ELR (cell line): ENCODE data around the gene CFAP92.
A peak's percentile ranks its signal among the peaks of the same experiment; 100 is the strongest.

ENCODE experiments used
- DNase-seq: peaks from one replicate; pipeline ENCODE4 v3.0.0-alpha.2; 2015; ENCODE audit warnings: low read depth

The CFAP92 gene

DNA sequence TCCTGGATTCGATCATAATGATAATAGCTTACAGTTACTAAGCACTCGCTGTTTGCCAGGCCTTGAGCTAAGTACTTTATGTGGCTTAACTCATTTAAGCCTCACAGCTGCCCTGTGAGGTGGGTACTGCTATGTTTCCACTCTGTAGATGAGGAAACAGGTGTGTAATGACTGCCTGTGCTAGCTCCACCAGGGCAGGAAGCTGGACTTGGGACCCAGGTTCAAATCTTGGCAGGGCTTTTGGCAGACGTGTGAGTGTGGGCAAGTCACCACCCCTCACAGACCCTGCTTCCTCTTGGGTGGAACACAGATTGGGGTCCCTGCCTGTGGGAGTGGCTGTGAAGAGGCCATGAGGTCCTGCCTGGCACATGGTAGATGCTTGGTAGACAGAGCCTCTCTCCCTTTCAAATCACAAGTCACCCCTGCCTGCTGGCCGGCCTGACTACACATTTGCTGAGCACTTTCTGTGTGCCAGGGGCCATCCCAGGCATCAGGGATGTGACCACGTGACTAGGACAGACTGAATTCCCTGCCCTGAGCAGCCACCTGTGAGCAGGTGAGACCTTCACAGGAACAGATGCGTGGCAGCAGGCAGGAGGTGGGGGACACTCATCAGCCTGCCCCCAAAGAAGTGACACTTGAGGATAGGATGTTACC lies 10.9 kb upstream of the CFAP92 start:
- no peak for DNase-seq

DNA sequence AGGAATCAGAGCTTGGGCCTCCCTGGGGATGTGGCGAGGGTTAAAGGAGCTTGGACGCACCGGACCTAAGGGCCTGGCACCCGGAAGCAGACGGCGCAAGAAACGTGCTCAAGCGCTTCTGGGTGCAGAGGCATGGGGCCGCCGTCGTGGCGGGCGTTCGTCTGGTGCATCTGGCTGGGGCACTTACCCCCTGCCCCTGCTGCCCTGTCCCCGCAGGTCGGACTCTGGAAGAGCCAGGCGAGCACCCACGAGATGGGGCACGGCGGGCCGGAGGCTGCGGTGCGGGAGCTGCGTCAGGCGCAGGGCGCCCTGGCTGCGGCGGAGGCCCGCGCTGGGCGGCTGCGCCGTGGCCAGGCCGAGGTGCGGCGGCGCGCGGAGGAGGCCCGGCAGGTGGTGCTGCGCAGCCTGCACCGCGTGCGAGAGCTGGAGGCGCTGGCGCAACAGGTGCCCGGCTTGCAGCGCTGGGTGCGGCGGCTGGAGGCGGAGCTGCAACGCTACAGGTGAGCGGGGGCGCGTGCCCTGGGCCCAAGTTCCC lies 9.8 kb upstream of the CFAP92 start:
- no peak for DNase-seq

DNA sequence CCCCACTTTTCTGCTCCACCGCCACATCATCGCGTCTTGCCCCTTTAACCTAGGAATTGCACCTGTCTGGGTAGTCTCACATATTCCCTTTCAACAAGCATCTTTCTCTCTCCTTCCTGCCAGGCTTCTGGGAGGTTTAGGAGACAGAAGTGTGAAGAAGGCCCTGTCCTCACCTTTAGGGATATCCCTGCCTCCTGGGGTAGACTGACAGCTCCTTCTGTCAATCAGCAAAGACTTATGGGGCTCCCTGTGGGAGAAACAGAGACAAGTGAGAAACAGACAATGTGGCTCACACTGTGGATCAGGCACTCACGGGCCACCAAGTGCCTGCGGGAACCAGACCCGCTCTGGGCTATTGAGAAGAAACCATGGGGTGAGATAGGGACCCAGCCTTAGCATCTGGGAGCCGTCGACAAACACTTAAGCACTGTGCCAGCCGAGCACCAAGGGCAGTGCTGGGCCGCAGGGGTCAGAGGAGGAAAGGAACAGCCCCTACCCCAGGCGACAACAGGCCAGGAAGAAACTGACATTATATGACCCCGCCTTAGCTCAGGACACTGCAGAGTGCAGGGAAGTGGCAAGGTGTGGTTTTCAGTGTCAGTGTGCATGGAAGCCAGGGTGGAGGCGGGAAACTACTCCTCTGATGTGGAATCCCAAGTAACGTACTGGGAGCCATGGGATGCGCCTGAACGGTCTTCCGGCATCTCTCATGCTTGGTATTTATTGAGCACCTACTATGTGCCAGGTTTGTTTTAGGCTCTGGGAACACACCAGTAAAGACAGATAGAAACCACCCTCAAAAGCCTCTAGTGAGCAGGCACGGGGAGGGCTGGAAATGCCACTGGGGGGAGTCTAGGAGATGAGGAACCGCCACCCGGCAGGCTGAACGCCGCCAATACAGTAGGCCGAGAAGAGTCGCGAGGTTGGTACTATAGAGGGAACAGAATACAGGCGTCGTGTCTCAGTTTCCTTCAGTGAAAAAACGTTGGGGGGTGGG lies 9.0 kb upstream of the CFAP92 start:
- no peak for DNase-seq

DNA sequence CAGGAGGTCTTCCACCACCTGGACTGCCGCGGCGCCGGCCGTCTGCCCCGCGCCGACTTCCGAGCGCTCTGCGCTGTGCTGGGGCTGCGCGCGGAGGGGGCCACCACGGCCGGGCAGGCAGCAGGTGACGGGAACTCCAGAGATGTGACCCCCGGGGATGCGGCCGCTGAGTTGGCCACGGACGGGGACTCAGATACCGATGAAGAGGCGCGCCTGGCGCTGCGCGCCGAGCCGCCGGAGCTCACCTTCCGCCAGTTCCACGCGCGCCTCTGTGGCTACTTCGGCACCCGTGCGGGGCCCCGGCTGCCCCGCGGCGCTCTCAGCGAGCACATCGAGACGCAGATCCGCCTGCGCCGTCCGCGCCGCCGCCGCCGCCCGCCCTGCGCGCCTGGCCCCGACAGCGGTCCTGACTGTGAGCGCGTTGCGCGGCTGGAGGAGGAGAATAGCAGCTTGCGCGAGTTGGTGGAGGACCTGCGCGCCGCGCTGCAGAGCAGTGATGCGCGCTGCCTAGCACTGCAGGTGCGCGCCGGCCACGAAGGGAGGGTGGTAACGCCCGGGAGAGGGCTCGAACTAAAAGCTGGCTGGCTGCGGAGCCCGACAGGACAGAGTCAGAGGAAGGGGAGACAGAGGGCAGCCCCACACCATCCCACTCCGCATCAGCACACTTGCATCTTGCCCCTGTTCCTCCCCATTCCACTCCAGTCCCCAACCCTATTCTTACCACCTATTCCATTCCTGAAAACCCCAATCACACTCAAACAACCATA lies 8.1 kb upstream of the CFAP92 start:
- peak; percentile 27 for DNase-seq

DNA sequence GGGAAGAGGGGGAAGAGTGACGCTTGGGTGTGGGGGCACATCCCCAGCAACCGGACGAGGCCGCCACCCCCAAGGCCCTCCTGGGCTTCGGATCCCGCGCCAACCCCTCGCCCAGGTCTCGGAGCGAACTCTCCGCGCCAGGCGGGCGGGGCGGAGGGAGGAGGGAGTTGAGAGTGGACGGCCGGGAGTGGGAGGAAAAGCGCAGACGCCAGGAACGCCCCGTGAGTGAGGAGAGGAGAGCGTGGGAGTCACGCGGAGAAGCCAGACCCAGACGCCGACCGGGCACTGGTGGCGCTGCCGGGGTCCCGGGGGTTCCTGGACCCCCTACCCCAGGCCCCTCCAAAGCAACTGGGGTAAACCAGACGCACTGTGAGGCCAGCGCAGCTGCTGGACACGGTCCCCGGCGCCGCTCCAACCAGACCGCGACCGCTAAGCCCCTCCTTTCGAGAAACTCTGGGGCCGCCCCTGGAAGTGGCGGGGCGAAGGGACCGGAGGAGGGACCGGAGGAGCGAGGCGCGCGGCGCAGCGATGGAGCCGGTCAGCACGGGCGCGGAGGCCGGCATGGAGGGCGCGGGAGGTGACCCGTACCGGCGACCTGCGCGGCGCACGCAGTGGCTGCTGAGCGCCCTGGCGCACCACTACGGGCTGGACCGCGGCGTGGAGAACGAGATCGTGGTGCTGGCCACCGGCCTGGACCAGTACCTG lies 7.4 kb upstream of the CFAP92 start, which contains the start of gene EFCC1:
Gene EFCC1, plus strand, starts transcription at position 204 of the 705 bp plus-strand sequence. Its CDS starts 325 bp downstream, at position 529.
- peak; percentile 17 for DNase-seq

DNA sequence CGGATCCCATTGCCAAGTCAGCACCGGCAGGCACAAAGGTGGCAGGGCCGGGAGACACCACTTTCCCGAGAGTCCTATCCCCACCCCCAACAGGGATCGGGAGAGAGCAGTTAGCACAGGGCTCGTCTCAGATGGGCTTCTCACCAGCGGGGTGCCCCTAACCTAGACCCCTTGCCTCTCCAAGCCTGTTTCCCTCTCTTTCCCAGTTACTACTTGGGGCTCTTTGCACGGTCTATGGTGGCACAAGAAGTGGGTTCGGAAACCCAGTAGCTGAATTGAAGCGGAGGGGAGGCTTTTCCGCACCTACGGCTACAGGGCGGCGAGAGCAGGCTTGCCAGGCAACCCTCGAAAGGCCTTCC lies 6.8 kb upstream of the CFAP92 start:
- DNase-seq: no peak

DNA sequence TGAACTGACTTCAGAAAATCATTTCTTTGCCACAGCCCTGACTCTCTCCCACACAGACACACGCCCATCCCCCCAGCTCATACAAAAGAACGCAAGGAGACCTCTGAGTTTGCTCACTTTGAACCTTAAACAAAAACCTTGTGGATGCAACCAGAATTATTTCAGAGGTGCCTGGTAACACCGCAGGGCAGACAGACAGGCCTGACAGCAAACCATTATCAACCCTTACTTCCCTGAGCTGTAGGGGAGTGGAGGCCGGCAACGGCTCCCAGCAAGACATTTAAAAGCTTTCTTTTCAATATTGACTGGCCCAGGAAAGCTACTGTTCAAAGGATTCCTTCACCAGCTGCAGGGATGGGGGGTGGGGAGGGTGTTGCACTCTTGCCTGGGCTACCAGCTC lies 5.2 kb upstream of the CFAP92 start:
- no peak for DNase-seq

DNA sequence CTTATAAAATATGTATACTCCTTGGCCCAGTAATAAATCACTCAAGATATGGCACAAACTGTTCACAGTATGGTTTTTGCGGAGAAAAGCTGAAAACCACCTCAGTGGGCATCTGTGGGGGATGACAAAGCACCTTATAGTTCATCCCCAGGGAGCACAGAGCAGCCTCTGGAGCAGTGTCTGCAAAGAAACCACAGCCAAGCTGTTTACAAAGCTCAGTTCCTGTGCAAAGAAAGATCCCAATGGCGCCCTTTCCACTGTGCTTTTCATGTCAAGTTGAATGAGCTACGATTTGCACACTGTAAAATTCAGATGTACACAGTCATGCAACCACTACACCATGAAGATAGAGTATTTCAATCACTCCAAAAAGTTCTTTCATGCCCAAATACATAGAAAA lies 4.7 kb upstream of the CFAP92 start:
- no peak for DNase-seq

DNA sequence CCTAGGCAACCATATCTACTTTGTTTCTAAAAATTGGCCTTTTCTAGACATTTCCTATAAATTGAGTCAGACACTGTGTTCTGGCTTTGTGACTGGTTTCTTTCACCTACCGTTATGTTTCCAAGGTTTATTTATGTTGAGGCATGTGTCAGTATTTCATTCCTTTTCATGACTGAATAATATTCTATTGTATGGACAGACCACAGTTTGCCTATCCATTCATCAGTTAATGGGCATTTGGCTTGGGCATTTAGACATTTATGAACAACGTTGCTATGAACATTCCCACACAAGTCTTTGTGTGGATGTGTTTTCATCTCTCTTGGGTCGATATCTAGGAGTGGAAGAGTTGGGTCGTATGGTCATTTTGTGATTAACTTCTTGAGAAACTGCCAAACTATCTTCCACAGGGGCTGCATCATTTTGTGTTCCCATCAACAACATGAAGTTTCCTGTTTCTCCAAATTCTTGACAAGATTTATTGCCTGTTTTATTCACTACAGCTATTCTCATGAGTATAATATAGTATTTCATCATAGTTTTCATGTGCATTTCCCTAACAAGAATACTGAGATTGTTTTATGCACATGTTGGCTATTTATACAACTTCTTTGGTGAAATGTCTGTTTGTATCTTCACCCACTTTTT lies 3.7 kb upstream of the CFAP92 start:
- no peak for DNase-seq

DNA sequence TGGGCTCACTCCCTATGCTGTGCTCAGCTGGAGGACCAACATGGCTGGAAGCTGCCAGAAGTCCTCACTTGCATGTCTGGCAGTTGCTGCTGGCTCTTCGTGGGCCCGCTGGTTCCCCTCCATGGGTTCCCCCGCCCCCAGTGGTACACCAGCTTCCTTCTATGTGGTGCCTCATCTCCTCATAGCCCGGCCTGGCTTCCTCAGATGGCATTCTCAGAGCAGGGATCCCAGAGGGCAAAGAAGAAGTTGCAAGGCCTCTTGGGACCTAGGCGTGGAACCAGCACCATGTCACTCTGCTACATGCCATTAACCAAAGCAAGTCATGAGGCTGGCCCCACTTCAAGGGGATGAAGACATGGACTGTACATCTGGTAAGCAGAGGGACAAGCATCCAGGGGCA lies 2.9 kb upstream of the CFAP92 start:
- DNase-seq: no peak

DNA sequence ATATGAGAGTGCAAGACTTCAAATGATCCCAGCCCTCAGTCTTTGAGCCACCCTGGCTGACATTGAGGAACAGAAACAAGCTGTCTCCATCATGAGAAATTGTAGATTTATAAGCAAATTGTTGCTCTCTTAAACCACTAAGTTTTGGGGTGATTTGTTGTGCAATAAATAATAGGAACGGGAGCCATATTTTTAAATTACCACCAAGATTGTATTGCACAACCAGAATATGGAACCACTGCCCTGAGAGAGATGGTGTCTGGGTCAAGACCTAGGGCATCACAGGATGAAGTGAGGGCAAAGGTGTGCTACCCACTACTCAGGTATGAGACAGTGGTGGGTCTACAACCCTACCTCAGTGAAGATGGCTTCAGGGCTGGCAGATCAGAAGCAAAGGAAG lies 2.3 kb upstream of the CFAP92 start:
- DNase-seq: no peak

DNA sequence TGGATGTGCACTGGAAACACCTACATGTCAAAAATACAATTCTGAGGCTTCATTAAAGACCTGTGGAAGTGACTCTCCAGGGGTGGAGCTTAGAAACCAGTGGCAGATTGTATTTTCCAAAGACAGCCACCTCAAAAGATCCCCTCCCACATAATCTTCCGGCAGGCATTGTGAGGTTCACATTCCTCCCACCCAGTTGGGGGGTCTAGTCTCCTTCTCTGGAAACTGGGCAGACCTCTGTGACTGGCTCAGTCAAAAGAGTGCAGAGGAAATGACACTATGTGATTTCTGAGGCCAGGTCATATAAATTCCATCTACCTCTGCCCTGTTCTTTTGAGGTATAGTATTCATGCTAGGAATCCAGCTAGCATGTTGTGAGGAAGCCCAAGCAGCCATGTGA lies 1.9 kb upstream of the CFAP92 start:
- no peak for DNase-seq

DNA sequence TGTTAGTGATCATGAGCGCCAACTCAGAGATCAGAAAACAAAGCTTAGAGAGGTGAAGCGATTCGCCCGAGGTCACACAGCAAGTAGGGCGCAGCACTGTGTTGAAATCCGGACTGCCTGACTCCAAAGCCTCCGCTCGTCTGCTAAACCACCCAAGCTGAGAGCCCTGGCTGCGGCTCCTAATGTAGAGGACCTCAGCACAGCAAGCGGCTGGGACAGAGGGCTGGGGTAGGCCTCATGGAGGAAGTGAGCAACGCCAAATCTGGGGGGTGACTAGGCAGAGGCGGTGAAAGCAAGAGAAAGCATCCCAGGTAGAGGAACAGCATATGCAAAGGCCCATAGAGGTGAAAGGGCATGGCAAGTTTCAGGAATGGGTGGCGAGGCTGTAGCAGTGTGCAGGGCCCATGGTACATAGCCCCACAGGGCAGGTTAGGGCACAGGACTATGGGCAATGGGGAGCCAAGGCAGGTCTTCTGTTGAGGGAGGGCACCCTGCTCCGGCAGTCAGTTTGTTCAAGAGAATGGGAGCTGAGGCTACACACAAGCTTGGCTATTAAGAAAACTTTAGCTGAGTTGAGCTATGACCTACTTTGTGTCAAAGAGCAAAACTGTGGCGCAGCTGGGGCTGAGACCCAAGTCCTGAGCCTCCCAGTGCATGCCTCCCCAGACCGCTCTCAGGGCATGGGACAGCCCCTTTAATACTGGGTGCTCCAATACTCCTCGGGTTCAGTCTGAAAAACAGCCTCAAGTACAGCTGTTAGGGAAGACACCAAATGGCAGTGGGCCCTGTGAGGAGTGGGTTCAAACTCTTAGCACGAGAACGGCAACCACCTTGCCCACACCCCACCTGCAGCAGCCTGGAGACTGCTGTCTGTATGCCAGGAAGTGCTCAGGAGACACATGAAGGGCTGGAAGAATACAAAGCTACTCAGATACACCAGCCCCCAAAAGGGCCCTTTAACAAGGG lies 988 bp upstream of the CFAP92 start:
- no peak for DNase-seq

DNA sequence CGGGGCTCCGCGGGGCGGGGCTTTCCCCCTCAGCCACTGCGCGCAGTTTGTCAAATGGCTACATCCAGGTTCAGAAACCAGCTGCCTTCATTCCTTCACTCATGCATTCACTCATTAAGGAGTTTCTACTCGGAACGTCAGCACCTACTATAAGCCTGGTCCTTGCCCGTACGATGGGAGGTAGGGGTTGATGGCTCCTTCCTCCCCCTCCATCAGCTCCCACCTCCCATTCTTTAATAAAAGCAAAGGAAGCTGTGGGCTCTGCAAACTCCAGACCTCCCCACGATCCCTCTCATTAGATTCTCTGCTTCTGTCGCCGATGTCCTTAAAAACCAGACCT lies 267 bp upstream of the CFAP92 start:
- no peak for DNase-seq

DNA sequence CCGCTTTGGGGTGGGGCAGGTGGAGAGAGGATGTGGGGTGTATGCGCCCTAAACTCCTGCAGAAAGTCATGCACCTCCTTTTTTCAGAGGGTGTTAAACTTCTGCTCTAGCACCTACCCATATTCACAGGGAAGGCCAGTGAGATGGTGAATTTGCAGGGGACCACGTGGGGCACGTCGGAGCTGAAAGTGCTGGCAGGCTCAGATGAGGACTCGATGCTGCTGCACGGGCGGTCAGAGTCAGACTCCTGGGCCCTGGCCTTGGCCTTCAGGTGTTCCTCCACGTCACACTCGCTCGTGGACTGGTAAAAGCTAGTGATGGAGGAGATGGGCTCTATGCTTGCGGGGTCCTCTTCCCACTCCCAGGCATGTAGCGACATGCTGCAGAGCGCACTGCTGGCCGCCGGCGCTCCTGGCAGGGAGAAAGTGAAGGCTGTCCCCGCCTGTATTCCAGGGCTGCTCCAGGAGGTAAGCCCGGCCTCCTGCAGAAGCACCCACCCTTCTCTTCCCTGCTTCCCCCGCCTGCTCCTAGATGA lies 883 bp downstream of the CFAP92 start:
- DNase-seq: no peak

DNA sequence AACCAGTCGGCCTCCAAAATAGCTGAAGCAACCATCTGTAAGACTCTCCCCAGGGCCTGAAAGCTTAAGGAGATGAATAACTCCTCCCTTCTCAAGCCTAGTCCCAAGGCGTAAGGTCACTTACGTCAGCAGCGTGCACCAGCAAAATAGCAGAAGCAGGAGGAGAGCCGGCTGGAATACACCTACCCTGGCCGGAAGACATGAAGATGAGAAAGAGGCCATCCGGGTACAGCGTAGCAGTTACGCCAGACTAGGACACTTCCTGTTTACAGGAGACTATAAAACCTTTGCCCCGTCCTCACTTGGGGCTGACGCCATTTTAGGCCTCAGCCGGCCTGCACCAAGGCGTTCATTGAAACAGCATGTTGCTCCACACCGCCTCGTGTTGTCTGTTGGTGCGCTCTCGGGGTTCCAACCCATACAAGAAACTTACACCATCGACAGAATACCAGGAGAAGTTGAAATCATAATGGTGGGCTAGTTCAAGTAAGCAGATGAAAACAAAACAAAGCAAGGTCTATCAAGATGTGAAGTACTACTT lies 2.5 kb downstream of the CFAP92 start:
- DNase-seq: no peak

DNA sequence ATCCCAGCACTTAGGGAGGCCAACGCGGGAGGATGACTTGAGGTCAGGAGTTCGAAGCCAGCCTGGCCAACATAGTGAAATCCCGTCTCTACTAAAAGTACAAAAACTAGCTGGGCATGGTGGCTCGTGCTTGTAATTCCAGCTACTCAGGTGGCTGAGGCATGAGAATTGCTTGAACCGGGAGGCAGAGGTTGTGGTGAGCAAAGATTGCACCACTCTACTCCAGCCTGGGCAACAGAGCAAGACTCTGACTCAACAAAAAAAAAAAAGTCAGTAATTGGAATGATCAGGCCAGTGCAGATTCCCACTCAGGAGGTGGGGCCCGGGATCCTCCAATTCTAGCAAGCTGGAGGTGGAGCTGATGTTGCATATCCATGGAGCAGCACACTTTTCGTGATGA lies 5.6 kb downstream of the CFAP92 start:
- no peak for DNase-seq

DNA sequence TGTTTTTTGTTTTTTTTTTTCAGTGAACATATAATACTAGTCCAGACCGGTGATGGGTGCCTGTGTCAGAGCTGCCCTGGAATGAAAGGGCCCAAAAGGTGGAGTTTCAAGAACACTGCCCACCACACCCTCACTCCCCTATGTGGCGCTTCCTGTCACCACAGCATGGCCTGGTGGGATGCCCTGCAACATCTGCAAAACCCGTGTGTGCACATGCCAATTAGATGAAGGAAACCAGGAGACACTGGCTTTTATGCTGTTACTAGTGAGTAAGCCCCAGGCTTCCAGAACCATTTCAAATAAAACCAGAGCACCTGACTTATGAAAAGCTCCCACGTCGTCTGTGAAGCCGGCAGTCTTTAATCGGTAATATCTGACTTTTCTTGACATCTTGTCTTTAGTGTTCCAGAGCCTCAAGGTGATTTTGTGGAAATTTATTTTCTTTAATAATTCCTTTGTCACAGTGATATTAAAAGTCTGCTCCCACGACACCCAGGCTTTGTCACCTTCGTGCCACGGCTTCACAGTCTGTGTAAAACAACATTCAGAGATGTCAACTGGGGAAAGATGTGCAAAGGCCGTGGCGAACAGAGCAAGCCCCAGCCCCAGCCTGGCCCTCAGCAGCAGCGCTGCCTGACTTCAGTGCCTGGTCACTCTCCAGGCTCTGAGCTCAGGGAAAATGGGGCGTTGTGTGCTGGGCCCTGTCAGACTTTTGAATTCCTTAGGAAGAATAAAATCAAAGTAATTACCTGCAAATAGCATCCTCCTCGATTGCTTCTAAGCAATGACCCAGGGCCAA lies 6.4 kb downstream of the CFAP92 start:
- DNase-seq: no peak

DNA sequence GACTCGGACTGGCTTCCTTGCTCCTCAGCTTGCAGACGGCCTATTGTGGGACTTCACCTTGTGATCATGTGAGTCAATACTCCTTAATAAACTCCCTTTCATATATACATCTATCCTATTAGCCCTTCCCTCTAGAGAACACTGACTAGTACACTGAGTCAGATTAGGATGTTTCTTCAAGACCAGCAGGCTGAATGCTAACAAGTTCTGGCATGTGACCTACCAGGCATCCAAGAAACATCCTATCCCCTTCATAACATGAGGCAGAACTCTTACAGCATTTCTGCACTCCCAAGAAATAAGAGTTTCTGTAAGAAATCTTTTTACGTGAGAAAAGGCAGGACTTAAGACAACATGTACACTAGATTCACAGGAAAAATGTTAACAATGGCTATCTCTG lies 9.3 kb downstream of the CFAP92 start:
- DNase-seq: no peak
